Hematopoietic multipotent progenitor cell treated with erythropoietin and hydrocortisone succinate and interleukin-3 and kit ligand, for 17 days (in vitro differentiated cells): ENCODE measurements around the gene SFMBT1.
"Not testable (repeated sequence)": the region's sequence is repeated elsewhere in the genome, so short reads cannot be mapped to it uniquely, and the experiment has no call there.

Experiments
- DNase-seq: peaks from one replicate; pipeline ENCODE4 v3.0.0-alpha.2; 2015; ENCODE audit warnings: low spot score

The SFMBT1 gene

DNA sequence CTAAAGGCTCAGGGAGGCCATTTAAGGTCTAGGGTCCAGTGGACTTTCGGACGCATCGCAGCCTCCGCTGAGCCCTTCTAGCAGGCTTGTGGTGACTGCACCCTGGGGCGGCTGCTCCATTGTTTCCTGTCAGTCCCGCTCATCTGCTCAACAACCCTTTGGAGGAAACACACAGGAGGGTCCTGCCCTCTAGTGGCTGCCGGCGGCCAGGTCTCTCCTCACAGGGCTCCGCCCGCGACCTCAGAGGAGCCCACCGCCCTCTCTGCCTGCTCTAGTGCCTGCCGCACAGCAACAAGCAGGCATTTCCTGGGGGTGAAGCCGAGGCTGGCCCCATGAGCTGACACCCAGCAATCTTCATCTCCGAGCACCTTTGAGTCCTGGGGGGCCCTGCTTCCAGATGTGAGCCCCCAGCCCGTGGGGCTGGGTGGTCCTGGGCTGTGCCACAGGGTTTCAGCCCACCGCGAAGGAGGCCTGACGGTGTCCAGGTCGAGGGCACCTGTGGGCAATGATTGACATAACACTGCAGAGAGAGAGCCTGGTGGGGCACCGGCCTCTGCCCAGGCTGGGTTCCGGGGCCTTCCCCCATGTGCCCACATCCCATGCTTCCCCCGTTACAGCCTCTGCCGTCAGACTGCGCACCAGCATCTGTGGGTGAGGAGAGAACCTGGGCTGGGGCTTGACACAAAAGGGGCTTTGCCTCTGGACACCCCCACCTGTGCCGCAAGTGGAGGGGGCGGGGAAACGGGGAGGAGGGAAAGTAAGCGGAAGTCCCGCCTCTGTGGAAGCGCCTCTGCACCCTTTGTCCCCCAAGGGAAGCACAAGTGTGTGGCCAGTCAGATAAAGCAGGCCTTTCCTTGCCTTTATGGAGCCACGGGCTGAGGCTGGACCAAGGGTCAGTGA, 27.0 kb upstream of the SFMBT1 start:
- DNase-seq = peak; percentile 35

DNA sequence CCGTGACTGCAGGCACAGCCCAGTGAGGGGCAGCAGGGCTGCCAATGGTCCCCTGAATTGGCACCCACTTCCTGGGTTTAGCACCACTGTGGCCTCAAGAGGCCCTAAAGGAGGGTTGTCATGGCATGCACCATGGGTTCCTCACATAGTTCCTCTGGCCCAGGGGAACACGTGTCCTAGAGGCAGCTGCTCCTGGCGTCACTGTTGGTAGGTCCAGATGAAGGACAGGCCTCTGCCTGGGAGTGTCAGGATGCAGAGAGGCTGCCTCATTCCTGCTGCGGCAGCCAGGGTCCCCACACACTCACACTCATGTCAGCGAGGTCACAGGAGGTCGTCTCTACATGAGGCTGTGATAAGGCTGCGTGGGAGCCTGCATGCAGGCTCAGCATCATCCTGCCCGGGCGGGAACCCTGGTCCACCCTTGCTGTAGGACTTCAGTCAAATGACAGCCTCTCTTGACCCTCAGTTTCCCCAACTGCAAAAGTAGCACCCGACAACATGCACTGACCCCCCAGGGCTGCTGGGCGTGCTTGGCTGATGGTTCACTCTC, 26.1 kb upstream of the SFMBT1 start:
- no peak for DNase-seq

DNA sequence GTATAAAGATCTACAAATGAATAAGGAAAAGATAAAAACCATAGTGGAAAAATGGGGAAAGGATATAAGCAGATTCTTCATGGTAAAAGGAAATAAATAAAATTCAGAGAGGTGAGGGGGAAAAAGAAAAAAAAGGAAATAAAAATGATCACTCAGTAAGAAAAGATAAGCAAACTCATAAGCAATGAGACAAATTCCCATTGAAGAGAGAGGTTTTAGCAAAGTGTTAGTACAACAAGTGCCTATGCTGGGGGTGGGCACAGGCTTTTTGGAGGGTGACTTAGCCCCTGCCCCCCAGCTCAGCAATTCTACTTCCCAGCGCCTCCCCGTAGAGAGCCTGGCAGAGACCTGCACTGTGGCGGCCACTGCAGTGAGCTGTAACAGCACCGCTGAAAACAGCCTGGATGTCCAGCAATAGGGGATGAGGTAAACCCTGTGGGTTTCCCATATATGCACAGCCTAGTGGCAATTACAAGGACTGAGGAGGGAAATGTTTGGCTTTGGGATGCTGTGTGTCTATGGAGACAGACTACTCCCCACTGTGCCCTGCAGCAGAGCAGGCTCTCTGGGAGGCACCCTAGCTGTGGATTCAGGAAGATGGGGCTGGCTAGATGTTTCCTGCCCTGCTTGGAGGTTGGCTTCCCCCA, 23.7 kb upstream of the SFMBT1 start:
- no peak for DNase-seq

DNA sequence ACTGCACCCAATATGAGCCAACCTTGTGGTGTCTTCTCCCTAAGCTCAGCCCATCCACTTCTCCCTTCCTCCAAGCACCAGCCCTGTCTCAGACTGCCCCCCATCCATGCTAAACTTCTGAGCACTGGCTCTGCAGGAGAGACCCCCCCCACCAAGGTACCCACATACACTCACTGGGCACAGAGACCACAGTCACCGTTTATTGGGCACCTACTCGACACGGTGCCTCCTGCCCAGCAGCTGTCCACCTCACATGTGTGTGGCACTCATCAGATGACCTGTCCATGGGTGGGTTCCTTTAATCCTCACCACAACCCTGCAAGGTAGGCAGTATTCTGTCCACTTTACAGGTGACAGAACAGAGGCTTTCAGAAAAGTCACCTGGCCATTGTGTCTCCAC, 22.3 kb upstream of the SFMBT1 start:
- DNase-seq = no peak

DNA sequence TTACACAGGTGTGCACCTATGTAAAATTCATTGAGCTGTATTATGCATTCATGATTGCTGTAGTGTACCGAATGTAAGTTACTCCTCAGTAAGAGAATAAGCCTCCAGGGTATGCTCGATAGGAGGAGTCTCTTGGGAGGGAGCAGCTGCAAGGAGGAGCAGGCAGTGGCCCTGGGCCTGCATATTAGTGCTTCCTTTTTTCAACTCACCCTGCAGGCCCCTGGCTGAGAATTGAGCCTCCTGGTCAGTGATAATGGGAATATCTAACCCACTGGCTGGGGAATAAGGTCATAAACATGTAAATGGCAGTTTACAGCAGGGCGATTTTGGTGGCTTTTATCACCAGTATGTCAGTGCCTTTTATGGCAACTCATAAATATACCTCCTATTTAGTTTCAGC, 21.7 kb upstream of the SFMBT1 start:
- DNase-seq = no peak

DNA sequence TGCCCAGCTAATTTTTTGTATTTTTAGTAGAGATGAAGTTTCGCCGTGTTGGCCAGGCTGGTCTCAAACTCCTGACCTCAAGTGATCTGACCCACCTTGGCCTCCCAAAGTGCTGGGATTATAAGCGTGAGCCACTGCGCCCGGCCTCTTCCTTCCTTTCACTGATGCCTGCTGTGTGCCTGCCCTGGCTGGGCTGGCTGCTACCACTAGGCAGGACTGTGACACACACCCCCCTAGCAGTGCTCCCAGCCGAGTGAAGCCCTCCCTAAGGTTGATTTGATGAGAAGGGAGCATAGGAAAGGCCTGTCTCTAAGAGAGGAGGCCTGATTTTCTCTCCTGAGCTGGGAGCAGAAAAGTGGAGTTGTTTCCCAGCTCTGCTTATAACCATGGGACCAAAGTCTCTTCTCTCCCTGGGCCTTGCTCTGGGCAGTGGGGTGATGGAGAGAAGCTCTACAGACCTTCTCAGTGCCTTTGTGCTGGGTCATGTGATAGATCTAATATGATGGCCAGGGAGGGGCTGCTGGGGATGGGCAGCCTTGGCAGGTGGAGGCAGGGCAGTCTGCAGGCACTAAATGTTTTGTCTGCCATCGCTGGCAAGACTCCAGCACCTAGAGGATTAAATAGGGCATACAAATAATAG, 20.1 kb upstream of the SFMBT1 start:
- DNase-seq = no peak

DNA sequence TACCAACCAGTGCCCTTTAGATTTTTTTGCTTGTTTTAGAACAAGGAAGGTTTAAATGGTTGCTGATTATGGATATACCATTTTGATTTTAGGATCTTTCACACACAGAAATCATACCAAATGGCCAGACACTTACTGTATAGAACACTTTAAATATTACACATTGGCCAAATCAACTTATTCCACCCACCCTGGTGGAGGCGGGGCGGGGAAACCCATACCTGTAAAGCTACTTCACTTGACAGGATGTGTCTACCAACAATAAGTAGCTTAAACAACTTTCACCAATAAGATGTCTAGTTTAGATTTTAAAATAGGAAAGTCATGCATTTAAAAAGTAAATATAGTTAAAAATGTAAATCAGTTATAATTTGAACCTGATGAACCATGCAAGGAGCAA, 17.0 kb upstream of the SFMBT1 start:
- no peak for DNase-seq

DNA sequence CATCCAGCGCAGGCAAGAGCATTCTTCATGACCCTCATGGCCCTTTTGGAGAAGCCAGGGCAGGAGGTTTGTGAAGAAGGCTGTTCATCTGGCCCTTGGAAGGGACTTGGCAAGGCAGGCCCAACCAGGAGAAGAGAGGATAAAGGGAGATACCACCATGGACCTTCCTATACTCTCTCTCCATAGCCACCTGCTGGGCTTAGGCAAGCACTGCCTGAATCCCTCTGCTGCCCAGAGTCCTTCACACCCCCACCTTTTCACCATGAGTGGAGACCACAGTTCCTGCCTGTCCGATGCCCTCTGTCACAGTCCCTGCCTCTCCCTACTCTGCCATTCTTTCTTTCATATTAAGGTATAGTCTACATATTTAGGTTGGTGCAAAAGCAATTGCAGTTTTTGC, 10.6 kb upstream of the SFMBT1 start:
- DNase-seq = no peak

DNA sequence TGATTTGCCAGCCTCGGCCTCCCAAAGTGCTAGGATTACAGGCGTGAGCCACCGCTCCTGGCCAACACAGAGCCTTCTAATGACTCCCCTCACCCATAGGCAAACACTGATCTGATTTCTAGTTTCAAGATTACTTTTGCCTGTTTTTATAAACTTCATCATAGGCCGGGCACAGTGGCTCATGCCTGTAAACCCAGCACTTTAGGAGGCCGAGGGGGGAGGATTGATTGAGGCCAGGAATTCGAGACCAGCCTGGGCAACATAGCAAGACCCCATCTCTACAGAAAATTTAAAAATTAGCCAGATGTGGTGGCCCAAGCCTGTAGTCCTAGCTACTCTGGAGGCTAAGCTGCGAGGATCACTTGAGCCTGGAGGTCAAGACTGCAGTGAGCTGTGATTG, 8.4 kb upstream of the SFMBT1 start:
- DNase-seq = not testable (repeated sequence)

DNA sequence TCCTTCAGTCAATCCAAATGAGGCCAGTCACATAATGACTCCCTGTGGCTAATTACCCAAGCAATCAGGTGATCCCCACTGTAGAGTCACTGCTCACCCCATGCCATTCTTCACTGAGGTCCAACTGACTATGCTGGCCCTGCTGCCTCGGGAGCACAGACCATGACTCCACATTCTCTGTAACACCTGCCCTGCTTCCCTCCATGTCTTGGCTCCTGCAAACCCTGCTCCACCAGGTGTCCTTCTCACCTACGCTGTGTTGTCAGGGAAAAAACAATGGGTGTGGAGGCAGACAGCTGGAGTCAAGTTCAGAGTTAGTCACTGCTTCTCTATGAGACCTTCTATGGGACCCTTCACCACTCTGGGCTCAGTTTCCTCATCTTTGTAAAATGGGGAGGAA, 6.1 kb upstream of the SFMBT1 start:
- DNase-seq = no peak

DNA sequence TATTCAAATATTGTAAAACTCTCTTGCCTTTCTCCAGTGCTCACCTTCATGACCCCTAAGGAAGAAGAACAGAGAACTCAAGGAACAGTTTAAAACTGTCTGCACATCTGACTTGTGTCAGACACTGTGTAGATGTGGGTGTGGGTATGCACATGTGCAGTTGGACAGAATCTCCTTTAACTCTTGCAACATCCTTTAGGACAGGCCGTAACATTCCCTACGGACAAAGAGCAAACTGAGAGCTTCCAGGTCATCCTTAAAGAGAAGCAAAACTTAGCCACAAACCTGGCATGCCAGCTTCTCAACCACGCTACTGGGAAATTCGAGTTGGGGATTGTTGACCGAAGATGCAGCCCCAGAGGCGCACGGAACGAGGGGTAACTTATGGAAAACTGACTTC, 4.1 kb upstream of the SFMBT1 start:
- no peak for DNase-seq

DNA sequence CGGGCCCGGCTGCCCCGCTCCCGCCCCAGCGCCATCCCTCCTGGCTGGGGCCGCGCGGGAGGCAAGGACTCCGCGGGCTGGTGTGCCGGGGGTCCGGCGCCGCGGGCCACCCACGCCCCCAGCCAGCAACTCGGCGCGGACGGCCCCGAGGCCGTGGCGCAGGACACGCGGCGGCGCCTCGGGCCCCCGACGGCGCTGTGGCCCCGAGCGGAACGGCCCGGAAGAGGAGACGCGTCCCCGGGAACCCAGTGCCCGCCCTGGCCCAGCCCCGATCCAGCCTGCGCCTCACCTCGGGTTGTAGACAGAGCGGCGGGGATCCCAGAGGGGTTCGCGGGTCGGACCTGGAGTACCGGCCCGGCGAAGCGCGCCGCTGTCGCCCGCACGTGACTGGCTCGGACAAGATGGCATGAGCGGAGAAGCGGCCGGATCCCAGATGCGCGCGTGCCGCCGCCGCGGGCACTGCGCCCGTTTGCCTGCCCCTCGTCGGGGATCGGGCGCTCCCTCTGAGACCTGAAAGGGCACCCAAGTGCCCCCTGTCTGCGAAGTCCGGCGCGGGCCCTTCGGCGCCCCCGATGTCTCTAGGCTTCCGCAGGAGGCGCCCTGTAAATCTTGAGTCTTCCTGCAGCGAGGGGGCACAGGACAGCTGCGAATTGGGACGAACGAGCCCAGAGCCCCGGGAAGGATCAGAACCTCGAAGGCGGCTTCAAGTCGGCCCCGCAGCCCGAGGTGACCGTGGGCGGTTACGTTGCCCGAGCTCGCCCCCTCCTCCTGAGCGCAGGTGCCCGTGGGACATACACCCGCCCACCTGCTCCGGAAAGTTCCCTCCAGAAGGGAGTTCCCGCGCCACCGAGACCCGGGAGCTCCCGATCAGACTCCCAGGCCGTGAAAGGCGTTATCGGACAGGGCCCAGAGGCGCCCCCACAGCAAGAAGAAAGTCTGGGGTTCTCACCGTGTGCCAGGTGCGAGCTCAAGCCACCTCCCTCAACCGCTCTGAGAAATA, 598 bp upstream of the SFMBT1 start:
- DNase-seq = peak; percentile 32

DNA sequence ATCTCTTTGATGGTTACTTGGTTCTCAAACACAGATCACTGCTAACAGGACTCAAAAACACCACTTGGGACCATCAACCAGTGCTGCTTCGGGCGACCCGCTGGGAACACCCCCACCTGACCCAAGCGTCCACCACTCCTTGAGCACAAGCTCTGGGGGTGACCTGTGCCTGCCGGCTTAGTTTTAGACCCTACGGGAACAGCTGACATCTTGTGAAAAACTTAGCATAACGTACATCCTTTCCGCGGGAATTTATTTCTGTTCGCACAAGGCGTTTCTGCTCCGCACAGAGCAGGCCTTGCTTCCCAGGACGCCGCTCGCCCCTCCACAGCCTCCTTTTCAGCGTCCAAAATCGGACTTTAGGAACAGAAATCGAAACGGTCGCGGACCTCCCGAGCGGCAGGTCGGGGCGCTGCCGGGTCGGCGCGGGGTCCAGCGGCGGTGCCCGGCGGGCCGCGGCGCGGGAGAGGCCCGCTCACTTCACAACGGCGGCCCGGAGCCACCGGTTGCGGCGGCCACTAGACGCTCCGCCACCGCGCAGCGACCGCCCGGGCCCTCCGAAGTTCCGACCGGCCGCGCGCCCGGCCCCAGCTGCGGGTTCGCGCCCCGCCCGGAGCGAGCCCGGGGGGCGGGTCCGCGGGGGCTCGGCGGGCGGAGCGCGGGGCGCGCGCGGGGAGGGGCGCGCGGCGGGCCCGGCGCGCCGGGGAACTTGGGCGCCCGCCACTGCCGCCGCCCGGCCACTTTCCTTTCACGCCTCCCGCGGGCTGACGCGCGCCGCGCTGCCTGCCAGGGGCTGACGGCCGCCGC, 959 bp downstream of the SFMBT1 start:
- DNase-seq = peak; percentile 61

DNA sequence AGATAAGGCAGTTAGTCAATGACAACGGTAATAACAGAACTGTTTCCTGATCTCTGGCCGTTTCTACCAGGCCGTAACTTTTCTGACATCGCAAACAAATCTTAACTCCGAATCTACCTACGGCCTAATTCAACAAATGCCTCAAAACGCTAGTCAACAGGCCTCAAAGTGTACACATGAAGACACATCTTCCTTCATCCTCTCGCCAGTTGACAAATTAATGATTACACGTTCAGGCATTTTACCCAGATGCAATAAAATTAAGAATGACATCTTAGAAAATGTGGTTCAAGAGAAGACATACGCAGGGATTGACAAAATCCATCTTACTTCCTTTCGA, 1.5 kb downstream of the SFMBT1 start:
- no peak for DNase-seq

DNA sequence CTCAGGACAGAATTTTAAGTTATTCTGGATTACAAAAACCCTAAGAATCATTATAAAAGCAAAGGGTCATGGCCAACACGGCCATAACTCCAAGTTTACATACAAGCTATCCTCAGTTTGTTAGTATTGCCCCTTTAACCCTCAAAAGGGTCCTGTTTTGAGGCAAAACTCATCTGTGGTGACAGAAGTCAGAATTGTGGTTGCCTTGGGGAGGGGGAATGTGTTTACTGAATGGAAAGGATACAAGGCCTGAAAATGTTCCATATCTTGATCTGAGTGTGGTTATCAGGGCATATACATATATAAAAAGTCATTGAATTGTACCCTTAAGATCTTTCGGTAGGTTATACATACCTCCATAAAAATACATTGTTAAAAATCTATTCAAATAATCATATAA, 2.1 kb downstream of the SFMBT1 start:
- DNase-seq = no peak

DNA sequence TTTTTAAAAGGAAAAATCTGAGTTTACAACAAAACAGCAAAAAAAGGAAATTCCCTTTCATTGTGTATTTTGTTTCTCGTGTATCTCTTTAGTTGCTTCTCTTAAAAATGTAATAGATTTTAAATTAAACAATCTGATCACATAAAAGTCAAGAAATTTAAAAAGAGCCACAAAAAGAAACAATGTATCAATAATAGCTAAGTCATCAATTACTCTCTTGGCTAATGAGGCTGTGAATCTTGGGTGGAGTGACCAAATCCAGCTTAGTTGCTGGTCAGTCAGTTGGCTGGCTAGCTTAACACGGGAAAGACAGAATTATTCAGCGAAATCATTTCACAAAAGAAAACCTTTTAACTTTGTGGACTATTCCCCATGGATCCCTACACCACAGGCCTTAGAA, 3.2 kb downstream of the SFMBT1 start:
- no peak for DNase-seq

DNA sequence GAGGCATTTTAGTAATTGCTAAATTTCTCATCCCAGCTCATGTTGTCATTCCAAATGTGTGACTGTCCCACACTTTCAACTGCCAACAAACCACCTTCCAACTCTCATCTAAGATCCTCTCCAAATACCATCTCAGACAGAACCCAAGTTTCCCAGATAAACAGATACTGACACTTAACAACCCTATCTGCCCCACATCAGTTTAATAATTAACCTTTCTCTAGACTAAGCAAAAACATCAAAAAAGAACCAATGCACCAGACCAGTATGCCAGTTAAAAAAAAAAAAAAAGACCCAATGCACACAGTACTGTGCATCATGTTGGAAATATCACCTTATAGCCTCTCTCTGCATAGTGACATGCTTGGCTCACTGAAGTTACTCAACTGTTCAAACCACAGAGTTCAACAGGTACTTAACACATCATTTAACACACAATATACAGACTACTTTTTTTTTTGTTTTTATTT, 5.5 kb downstream of the SFMBT1 start:
- no peak for DNase-seq

DNA sequence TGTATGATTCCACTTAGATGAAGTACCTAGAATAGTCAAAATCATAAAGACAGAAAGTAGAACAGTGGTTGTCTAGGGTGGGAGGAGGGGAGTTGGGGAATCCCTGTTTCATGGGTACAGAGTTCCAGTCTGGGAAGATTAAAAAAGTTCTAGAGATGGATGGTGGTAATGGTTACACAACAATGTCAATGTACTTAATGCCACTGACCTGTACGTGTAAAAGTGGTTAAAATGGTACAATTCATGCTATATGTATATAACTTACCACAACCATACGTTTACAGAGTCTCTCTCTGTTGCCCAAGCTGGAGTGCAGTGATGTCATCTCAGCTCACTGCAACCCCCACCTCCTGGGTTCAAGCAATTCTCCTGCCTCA, 6.5 kb downstream of the SFMBT1 start:
- no peak for DNase-seq

DNA sequence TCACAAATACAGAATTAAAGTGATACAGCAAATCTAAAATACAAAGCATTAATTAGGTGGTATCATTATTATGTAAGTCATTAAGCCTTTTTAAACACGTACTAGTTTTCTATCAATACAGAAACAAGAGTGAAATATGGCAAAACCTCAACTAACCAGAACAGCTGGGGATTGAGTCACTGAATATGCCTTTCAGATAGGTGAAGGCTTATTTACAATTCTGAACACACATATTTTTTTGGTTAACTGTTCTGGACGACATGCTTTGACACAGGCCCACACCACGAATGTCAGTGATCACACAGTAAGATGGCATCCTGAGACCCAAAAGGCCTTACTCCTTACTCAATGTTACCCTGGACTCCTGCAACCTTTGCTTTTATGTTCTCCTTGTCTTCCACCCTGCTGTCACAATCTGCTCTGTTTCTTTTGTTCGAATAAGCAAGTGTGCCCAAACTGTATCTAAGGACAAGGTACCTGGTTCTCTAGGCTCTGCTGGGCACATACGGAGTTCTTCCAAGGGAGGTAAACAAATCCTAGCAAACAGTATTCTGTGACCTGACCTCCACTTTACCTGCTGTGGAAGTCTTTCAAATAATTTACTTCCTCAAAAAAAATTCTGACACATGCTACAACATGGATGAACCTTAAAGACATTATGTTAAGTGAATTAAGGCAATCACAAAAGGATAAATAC, 7.0 kb downstream of the SFMBT1 start:
- no peak for DNase-seq
